ENCODE data around the gene SSRP1.

The SSRP1 gene

GRCh38 chr11:57359396-57359795 is 23.7 kb upstream of the SSRP1 start (continued):
- TF ChIP-seq PRDM2 (tag by site-specific recombination; IDR thresholded peaks at IDR 0.05; ENCODE audit: borderline replicate concordance) = no peak
- TF ChIP-seq BCL11A (tag by site-specific recombination; IDR thresholded peaks at IDR 0.05; ENCODE audit: low read depth) = no peak

- POLR2A ChIA-PET = interaction anchor here (0.5 kb wide), 1 partner anchor 31 kb away, joined by 3 read pairs; no protein-coding TSS in a partner anchor
- H3K9me3 ChIP-seq (ENCODE audit: control insufficient read depth, insufficient read depth, low read depth, low read length) = no peaks in the 10 kb centered on the region
- H3K4me1 ChIP-seq (ENCODE audit: control insufficient read depth, insufficient read depth, low read length) = no peaks in the 10 kb centered on the region
- H3K27ac ChIP-seq (ENCODE audit: extremely low read depth, low read depth, low read length) = no peak overlapping the region
- TF ChIP-seq ZIC2 (tag by site-specific recombination; IDR thresholded peaks at IDR 0.05) (no peak), ZEB2 (tag by site-specific recombination; IDR thresholded peaks at IDR 0.05) (no peak), ZNF692 (tag by site-specific recombination; IDR thresholded peaks at IDR 0.05) (no peak), ZNF776 (tag by site-specific recombination; IDR thresholded peaks at IDR 0.05; ENCODE audit: borderline replicate concordance) (no peak), ZNF280D (tag by site-specific recombination; IDR thresholded peaks at IDR 0.05) (no peak), TSHZ1 (tag by site-specific recombination; IDR thresholded peaks at IDR 0.05; ENCODE audit: borderline replicate concordance) (no peak), ZNF23 (tag by site-specific recombination; IDR thresholded peaks at IDR 0.05; ENCODE audit: borderline replicate concordance) (no peak)
- no peak overlapping the region for H3K4me3 ChIP-seq (ENCODE audit: low read depth, low read length)
- CTCF ChIA-PET = interaction anchor here (0.5 to 3.1 kb wide), 2 partner anchors 9 to 348 kb away, joined by 5 to 10 read pairs; no protein-coding TSS in a partner anchor
- no peaks in the 10 kb centered on the region for H3K36me3 ChIP-seq (ENCODE audit: control insufficient read depth in 2 of 2, insufficient read depth in 1 of 2, low read length in 2 of 2)
Measured at GRCh38 chr11:57358991-57359390, 23.3 kb upstream of the SSRP1 start.

Data from HEK293 (cell line).